ENCODE data around the gene ADAMTS8. TPM values are rescaled to one million over a fixed set of nuclear protein-coding genes. Genes with fewer than 3 reads are reported as not detected.

ADAMTS8 gene
- total RNA-seq, 4 donors from 2014 or later, result 10.0 to 45.6 (median 34.0) TPM

DNA sequence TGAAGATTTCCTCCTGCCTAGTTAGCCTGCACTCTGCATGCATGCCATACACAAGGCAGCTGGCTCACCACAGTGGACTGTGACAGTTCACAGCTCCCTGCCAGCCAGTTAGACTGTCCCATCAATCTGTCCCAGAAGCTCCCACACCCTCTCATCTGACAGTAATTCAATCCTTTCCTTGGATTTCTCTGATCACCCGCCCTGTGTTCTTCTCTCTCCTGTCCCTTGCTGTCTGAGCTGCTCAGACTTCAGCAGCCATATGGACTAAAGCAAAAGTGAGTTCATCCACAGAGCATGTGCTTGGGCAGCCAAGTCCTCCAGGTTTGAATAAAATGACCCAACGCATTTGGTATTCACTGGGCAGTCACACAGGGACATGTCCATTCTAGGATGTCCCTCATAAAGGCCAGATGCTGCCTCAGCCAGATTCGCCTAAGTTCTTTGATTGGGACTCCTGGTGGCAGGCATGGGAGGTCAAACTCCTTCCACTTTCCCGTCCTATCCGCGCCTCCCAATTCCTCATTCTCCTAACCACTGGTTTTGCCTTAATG, 59.2 kb downstream of the ADAMTS8 start:
- no peaks in the 10 kb centered on the region for H3K36me3 ChIP-seq
- 63 to 83% methylated on average over 5 to 6 of the region's 6 CpGs for WGBS, 2 donors (ENCODE audit: low coverage in 1 of 2)
- no peak overlapping the region for H3K27ac ChIP-seq
- TF ChIP-seq POLR2AphosphoS5 (IDR thresholded peaks at IDR 0.05) (no peak), EP300 (IDR thresholded peaks at IDR 0.05) (no peak), POLR2A (IDR thresholded peaks at IDR 0.05) (no peak)
- TF ChIP-seq, protein P1, sequence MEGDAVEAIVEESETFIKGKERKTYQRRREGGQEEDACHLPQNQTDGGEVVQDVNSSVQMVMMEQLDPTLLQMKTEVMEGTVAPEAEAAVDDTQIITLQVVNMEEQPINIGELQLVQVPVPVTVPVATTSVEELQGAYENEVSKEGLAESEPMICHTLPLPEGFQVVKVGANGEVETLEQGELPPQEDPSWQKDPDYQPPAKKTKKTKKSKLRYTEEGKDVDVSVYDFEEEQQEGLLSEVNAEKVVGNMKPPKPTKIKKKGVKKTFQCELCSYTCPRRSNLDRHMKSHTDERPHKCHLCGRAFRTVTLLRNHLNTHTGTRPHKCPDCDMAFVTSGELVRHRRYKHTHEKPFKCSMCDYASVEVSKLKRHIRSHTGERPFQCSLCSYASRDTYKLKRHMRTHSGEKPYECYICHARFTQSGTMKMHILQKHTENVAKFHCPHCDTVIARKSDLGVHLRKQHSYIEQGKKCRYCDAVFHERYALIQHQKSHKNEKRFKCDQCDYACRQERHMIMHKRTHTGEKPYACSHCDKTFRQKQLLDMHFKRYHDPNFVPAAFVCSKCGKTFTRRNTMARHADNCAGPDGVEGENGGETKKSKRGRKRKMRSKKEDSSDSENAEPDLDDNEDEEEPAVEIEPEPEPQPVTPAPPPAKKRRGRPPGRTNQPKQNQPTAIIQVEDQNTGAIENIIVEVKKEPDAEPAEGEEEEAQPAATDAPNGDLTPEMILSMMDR (IDR thresholded peaks at IDR 0.05), result no peak
- ATAC-seq, result no peak
- H3K4me3 ChIP-seq, result no peak overlapping the region
- H3K4me1 ChIP-seq, result no peaks in the 10 kb centered on the region
- no peaks in the 10 kb centered on the region for H3K27me3 ChIP-seq
- no peaks in the 10 kb centered on the region for H3K9me3 ChIP-seq

DNA sequence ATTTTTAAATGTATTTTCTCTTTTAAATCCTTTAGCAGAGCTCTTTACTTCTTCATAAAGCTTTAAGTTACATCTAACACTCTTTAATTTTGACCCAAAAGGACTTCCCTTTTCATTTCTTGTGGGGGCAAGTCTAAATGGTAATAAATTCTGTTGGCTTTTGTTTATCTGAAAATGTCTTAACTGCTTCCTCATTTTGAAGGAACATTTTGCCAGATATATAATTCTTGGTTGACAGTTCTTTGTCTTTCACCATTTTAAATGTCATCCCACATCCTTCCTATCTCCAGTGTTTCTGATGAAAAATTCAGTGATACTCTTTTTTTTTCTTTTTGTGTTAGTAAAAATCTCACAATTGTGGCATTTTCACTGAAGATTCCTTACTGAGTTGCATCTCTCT, 69.0 kb downstream of the ADAMTS8 start:
- no peaks in the 10 kb centered on the region for H3K4me1 ChIP-seq
- TF ChIP-seq POLR2AphosphoS5 (IDR thresholded peaks at IDR 0.05), result no peak
- TF ChIP-seq, protein P1 (IDR thresholded peaks at IDR 0.05), result no peak
- no peak for TF ChIP-seq EP300 (IDR thresholded peaks at IDR 0.05)
- TF ChIP-seq POLR2A (IDR thresholded peaks at IDR 0.05), result no peak
- H3K4me3 ChIP-seq, result no peak overlapping the region
- H3K36me3 ChIP-seq, result no peaks in the 10 kb centered on the region
- no peak overlapping the region for H3K27ac ChIP-seq
- H3K27me3 ChIP-seq, result no peaks in the 10 kb centered on the region
- no peak for ATAC-seq
- peaks cover 0 to 39% (median 0%) of the 10 kb centered on the region in 3 donors for H3K9me3 ChIP-seq

DNA sequence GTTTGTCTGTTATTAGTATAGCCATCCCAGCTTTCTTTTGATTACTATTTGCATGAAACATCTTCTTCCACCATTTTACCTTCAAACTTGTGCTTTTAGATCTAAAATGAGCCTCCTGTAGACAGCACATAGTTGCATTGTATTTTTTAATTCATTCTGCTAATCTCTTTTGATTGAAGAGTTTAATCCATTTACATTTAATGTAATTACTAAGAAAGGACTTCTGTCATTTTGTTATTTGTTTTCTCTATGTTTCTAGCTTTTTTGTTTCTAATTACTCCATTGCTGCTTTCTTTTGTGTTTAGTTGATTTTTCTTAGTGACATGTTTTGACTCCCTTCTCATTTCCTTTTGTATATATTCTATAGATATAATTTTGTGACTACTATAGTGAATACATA, 70.0 kb downstream of the ADAMTS8 start:
- Histone ChIP-seq H3K9me3 (peaks cover 0 to 39% (median 0%) of the 10 kb centered on the region in 3 donors), H3K36me3 (no peaks in the 10 kb centered on the region), H3K27me3 (no peaks in the 10 kb centered on the region), H3K4me1 (no peaks in the 10 kb centered on the region), H3K27ac (no peak overlapping the region), H3K4me3 (no peak overlapping the region)
- TF ChIP-seq, protein P1 (IDR thresholded peaks at IDR 0.05), result no peak
- ATAC-seq, result no peak

Other genes starting within 250 kb of the ADAMTS8 start
- gene ZBTB44, start 113.7 kb downstream of the ADAMTS8 start, total RNA-seq, result 10 to 100 TPM; 48.8 to 72.3 (median 60.1) TPM
- 10 to 100 TPM in 1 of 4 donors, 1 to 10 TPM in 3; 8.4 to 11.8 (median 9.5) TPM for gene ADAMTS15, start 20.0 kb upstream of the ADAMTS8 start, total RNA-seq